WI38 (cell line): ENCODE results near the gene CDYL.

Source experiments
- H3K4me3 ChIP-seq: 2 replicates; pipeline ENCODE4 v1.5.1; 2011; ENCODE audit warnings: low read depth, mild to moderate bottlenecking, control low read depth, low read length
- TF ChIP-seq, protein P1 (sequence below): IDR thresholded peaks from 2 replicates; pipeline ENCODE4 v1.5.1; 2012; ENCODE audit warnings: low read depth, mild to moderate bottlenecking, control low read depth, low read length

CDYL gene

DNA sequence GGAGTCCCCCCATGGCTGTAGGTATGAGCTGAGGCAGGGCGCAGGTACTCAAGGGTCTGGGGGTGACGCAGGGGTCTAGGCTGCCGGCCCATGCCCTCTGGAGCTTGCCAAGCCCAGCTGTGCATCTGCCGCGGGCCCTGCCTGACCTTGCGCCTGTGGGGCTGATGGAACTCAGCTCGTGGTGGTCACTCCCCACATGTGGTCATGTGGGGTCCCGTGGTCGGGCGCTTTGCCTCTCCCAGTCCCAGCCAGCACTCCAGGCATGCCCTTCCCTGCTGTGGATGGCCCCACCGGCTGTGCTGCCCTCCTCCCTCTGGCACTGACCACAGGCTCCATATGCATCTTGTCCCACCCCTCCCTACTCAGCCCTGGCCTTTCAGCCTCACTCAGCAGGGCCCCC lies 170.3 kb downstream of the CDYL start:
- no peak overlapping the region for H3K4me3 ChIP-seq
- TF ChIP-seq, protein P1, sequence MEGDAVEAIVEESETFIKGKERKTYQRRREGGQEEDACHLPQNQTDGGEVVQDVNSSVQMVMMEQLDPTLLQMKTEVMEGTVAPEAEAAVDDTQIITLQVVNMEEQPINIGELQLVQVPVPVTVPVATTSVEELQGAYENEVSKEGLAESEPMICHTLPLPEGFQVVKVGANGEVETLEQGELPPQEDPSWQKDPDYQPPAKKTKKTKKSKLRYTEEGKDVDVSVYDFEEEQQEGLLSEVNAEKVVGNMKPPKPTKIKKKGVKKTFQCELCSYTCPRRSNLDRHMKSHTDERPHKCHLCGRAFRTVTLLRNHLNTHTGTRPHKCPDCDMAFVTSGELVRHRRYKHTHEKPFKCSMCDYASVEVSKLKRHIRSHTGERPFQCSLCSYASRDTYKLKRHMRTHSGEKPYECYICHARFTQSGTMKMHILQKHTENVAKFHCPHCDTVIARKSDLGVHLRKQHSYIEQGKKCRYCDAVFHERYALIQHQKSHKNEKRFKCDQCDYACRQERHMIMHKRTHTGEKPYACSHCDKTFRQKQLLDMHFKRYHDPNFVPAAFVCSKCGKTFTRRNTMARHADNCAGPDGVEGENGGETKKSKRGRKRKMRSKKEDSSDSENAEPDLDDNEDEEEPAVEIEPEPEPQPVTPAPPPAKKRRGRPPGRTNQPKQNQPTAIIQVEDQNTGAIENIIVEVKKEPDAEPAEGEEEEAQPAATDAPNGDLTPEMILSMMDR, result no peak

DNA sequence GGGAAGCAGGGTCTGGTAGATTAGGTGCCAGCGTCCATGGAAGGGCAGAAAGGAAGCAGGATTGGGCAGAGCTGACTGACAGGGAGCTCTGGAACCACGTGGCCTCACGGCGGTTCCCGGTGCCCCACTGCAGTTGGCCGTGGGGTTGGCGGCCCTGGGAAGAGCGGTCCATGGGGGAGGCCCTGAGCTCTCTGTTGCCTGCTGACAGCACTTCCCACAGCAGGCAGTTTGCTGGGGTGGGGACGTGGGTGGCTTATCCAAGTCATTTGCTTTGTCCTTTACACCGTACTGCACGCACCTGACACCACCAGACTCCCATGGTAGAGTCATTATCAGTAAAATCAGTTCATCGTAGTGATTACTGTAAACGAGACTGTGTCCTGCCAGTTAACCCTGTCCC lies 171.5 kb downstream of the CDYL start:
- TF ChIP-seq, protein P1, result no peak
- no peak overlapping the region for H3K4me3 ChIP-seq

DNA sequence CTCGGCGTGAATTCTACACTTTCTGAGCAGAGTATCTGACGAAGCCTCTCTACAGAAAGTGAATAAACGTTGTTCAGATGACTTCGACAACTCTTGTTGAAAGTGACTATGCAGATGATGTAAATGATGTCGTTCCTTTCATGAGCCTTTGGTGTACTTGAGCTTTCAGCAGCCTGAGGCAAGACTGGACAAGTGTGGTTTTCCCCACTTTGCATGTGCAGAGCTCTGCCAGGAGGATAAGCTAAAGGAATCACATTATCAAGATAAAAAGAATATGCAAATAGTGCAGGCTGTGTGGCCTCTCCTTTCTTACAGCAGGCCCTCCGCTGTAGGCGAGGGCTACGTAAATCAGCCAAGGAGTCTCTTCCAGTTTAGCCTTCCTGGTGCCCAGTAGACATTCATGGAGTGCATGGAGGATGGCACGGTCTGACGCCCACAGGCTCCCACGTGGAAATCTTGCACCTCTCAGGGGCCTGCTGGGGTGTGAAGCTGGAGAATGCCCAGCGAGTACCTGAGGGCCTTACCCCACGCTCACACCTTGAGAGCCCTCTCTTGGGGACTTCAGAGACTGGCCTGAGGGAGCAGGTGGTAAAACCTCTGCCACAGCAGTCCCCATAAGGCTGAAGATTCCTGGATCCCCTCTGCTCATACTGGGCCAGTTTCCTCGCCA lies 172.7 kb downstream of the CDYL start:
- TF ChIP-seq, protein P1, result no peak
- no peak overlapping the region for H3K4me3 ChIP-seq

DNA sequence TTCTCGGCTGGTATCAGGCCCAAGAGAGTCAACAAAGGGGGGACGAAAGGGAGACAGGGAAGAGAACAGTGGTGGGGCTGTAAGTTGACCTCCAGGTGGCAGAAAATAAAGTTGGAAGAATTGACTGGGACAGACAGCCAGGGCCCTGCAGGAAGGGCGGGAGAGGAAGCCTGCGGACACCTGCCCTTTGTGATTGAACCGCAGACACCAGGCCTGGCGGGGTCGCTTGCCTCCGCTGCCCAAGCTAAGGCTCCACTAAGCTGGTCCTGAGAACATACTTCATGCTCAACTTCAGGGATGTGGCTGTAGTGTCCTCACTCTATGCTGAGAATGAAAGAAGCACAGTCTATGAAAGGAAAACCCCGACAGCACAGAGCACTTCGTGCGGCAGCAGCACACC lies 173.9 kb downstream of the CDYL start:
- H3K4me3 ChIP-seq, result no peak overlapping the region
- TF ChIP-seq, protein P1, result no peak

DNA sequence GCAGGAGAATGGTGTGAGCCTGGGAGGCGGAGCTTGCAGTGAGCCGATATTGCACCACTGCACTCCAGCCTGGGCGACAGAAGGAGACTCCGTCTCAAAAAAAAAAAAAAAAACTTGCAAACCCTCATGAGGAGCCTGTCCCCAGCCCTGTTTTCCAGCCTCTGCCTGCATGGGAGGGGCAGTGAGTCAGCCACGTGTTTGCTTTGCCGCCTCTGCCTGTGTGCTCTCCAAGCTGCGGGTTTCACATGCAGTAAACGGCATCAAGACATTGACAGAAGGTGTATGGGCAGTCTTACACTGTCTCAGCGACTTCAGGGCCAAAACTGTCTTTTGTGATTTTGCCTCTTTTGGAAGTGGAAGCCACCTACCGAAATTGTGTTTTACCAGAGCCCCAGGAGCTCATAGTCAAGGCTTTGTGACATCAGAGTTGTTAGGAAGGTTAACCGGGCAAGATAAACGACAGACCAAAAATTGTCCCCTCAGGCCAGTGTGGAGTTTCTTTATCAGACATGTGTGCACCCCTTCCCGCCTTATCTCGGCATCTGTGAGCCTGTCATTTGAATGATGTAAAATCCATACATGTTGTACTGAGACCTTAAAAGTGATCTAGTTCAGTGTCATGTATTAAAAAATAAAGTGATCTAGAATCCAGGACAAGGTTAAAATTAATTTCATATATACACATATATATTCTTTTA lies 174.8 kb downstream of the CDYL start:
- no peak overlapping the region for H3K4me3 ChIP-seq
- TF ChIP-seq, protein P1, result no peak

DNA sequence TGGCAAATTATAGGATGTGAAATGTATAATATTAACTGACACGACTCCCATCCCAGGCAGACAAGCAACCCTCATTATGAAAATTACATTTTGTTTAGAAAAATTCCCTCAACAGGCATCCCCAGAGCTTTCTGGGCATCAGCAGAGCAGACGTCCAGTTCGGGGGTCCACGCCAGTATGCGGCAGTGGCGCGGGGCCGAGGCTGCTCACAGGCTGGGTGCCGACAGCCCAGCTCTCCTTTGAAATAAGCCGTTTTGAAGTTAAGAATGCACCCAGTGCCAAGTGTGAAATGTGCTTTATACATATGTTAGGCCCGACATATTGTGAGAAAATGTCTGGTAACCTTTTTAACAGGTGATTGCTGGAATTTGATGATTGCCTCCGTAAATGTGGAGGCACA lies 177.2 kb downstream of the CDYL start:
- TF ChIP-seq, protein P1, result no peak
- no peak overlapping the region for H3K4me3 ChIP-seq

DNA sequence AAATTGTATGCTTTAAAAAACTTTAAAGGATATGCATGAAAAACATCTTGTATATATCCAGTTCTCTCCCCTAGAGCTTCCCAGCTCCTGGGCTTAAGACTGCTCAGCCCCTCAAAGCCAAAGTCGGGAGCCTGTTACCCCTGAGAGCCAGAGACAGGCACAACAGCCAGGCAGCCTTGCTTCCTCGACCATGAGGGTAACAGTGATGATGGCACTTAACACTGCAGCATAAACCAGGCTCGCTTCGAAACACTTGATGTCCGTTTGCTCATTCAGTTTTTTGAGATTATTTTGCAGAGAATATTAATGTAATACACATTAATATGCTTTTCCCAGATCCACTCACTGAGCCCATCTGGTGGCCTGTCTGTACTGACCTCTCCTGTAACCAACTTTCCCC lies 180.4 kb downstream of the CDYL start:
- no peak overlapping the region for H3K4me3 ChIP-seq
- TF ChIP-seq, protein P1, result no peak
